Bone marrow (tissue), 2 donors: Measurements from ENCODE around the gene SLC6A9.

Source experiments
- DNase-seq, 2 donors: peaks; one replicate each; lab custom pipeline; 2025; lab: John Stamatoyannopoulos, UW

The SLC6A9 gene

DNA sequence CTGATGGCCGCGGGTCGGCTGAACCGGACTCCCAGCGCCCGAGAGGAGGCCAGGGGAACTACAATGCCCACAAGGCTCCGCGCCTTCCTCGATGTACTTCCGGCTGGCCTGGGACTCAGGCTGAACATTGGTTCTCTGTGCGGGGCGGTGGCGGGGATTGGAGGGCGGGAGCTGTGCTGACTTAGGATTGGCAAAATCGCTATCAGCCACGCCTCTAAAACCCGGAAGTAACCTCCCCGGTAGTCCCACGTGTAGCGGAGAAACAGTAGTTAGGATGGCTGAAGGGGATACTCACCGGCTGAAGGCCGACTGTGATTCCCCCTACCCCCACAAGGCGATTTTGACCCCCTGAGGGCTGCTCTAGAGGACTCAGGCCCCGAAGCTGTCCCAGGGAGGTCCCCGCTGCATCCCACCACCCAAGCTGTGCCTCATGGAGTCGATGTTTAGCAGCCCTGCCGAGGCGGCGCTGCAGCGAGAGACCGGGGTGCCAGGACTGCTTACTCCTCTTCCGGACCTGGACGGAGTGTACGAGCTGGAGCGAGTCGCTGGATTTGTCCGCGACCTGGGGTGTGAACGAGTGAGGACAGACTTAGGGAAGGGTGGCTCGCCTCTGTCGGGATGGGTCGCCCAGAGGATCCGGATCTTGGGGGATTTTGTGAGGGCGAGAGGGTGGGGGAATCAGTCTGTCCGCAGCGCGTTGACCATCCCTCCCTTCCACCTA lies 61.4 kb downstream of the SLC6A9 start, which contains the start of gene DPH2:
TSS of gene DPH2 (plus strand) at position 265 of the 721 bp plus-strand sequence. CDS start at position 431, 166 bp downstream.
- peak; percentile 73 to 95 for DNase-seq

DNA sequence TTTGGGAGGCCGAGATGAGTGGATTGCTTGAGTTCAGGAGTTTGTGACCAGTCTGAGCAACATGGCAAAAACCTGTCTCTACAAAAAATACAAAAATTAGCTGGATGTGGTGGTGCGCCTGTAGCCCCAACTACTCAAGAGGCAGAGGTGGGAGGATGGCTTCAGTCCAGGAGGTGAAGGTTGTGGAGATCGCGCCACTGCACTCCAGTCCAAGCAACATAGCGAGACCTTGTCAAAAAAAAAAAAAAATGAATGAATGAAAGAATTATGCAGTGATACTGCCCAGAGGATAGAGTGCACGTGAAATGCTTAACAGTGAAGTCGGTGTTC lies 61.9 kb downstream of the SLC6A9 start:
- no peak for DNase-seq

DNA sequence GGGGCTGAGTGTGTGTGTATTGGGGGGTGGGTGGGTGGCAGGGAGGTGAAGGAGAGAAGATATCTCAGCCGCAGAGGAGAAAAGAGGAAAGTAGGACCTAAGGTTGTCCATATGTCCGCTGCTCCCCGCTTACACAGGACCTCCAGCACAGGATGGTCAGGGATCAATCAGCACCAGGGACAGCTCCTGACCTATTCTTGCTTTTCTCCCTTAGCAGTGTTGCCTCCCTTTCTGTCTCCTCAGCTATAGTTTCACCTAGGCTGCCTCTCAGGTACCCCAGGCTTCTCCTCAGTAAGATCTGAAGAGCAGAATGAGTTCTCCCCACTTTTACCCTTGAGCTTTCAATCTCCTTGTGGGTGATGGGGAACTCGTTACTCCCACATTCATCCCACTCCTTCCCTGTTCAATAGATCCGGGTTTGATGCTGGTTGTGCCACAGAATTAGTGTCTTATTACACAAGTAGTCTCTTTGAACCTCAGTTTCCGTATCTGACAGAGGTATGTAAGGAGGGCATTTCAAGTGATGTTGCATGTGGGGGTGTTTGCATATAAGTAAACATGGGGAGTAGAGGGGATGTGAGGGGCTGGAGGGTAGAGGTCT lies 62.8 kb downstream of the SLC6A9 start:
- no peak for DNase-seq

- no peak for DNase-seq
These were observed 65.9 kb downstream of the SLC6A9 start for GRCh38 chr1:43965316-43965715.

DNA sequence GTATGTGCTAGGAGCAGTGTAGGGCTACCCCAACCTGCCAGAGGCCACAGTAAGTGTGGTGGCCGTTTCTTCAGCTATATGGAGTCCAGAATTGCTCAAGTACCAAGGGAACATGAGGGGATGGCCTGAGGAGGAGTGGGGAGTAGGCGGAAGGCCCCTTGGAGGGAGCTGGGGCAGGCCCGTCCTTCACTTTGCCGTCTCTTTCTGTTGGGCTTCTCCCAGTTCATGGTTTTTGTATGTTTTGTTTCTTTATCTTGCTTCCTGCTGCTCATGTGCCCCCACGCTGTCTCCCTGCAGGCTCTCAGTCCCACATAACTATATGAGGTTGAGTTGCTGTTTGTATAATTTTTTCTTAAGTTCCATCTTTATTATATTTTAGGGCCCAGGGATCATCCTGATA lies 67.4 kb downstream of the SLC6A9 start:
- DNase-seq = no peak

- no peak for DNase-seq
These were observed 68.3 kb downstream of the SLC6A9 start for GRCh38 chr1:43963006-43963405.

GRCh38 chr1:43962324-43962723 lies 68.9 kb downstream of the SLC6A9 start:
- DNase-seq = no peak

DNA sequence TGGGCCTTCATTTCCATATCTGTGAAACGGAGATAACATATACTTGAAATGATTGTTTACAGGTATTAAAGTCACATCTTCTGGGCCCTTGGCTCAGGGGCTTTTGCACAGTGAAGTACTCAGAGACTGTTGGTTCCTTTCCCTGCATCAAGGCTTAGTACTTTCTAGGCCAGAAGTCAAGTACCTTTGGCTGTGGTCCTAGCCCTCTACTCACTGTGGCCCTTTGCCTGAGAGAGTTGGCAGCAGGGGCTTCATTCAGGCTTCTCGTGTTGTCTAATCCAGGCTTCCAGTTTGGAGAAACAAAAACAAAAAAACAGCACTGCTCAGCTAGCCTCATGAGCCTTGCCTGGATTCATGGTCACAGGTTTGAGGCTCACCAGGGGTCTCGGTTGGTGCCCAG lies 69.6 kb downstream of the SLC6A9 start:
- no peak for DNase-seq

DNA sequence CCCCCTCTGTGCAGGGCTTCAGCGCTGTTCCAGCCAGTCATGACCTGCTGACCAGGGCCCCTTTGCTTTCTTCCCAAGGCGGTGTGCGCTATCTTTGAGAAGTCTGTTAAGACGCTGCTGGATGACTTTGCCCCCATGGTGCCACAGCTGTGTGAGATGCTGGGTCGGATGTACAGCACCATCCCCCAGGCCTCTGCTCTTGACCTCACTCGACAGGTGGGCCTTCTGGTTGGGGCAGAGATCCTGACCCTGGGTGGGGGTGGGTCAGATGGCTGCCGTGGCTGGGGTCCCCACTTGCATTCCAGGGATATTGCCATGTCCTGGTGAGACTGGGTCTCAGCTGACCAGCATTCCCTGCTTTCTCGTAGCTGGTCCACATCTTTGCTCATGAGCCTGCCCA lies 70.5 kb downstream of the SLC6A9 start:
- DNase-seq = no peak

DNA sequence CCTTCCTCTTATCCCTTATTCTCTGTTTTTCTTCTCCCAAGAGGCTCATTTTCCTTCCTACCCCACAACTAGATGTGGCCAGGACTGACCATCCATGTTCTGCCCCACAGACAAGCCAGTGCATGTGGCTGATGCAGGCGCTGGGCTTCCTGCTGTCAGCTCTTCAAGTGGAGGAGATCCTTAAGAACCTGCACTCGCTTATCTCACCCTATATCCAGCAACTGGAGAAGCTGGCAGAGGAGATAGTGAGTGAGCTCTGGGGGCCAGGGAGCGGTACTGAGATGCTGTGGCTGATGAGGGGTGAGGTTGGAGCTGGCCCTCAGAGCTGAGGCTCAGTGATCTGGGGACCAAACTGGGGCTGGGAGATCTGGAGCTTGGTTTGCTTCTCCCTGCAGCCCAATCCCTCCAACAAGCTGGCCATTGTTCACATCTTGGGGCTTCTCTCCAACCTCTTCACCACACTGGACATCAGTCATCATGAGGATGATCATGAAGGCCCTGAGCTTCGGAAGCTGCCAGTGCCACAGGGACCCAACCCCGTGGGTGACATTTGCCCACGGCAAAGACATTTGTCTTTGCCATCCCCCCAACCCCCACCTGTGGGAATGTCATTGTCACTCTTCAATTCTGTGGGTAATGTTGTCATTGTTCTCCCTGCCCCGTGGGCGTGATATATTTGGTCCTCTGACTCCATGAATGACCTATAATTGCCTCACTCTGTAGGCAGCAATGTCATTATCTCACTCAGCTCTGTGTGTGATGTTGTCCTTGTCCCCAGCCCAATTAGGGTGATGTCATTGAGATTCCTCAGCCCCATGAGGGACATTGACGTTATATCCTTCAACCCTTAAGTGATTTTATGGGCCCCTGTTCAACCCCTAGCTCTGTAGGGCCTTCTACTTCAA lies 72.7 kb downstream of the SLC6A9 start:
- no peak for DNase-seq

GRCh38 chr1:43957407-43958040 lies 73.7 kb downstream of the SLC6A9 start:
- no peak for DNase-seq

GRCh38 chr1:43956234-43956633 lies 75.0 kb downstream of the SLC6A9 start:
- DNase-seq = no peak

DNA sequence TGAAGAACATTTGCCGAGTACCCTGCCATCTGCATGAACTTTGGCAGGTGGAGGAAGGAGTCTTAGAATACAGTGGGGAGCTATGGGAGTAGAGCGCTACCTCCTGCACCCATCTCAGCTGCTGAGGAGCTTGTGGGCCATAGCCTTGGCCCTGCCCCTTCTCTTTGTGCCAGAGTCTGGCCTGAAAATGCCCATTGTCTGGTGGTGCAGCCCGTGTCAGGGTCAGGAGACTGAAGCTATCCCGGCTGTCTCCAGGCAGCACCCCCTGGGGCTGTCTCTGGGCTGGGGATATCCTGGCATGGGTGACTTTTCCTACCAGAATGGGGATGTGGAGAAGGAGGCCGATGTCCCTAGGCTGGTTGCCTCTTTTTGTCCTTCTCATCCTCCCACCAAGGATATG lies 77.2 kb downstream of the SLC6A9 start:
- DNase-seq = no peak

- no peak for DNase-seq
These were observed 77.9 kb downstream of the SLC6A9 start for GRCh38 chr1:43953361-43953760.

DNA sequence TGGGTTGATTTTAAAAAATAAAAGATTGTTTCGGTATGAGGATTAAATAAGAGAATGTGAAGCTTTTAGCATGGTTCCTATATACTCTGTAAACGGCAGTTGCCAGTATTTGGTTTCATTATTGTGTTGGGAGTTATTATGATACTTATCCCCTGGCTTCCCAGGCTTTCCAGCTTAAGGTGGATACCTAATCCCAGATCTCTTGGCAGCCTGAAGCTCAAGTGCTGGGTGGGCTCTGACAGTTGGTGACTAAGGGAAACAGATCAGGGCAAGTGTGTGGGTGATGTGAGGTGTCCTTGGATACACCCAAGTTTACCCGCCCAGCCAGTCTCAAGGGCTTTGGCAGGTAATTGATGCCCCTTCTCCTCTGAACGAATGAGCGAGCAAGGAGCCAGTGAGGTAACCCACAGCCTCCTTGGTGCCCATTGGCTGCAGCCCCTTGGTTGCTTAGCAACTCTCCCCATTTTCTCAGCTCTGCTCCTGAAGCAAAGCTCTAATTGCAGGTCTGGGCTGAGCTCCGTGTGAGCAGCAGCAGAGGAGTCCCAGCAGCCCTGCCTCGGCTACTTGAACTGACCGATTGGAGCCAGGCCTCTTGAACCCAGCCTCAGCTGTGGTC lies 78.4 kb downstream of the SLC6A9 start:
- DNase-seq = no peak

- DNase-seq = no peak
These were observed 80.0 kb downstream of the SLC6A9 start for GRCh38 chr1:43951021-43951985.

DNA sequence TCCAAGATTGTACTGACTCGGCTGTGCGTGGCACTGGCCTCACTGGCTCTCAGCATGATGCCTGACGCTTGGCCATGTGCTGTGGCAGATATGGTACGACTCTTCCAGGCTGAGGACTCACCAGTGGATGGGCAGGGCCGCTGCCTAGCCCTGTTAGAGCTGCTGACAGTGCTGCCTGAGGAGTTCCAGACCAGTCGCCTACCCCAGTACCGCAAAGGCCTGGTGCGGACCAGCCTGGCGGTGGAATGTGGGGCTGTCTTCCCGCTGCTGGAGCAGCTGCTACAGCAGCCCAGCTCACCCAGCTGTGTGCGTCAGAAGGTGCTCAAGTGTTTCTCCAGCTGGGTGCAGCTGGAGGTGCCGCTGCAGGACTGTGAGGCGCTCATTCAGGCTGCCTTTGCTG lies 81.6 kb downstream of the SLC6A9 start:
- no peak for DNase-seq

DNA sequence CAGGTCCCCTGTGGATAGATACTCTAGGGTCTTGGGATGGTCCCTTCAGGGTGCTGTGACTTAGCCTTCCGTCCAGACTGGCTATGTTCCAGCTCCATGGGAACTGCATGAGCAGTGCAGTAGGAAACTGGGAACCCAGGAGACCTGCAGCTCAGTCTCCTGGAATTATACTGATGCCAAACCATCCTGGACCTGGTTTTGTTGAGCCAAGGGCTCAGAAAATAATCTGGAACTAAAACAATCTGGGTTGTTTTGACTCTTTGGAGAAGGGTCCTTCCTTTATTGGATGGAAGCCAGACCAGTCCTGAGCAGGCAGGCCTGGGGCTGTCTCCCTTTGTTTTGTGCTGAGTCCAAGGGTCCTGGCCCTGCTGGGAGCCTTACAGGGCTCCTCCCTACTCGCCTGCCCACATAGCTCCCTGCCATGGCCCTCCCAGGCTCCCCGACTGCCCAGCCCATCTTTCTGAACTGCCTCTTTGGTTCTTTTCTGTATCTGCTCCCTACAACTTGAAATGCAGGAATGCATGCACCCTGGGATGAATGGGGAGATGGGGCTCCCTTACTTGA lies 83.3 kb downstream of the SLC6A9 start:
- no peak for DNase-seq

DNA sequence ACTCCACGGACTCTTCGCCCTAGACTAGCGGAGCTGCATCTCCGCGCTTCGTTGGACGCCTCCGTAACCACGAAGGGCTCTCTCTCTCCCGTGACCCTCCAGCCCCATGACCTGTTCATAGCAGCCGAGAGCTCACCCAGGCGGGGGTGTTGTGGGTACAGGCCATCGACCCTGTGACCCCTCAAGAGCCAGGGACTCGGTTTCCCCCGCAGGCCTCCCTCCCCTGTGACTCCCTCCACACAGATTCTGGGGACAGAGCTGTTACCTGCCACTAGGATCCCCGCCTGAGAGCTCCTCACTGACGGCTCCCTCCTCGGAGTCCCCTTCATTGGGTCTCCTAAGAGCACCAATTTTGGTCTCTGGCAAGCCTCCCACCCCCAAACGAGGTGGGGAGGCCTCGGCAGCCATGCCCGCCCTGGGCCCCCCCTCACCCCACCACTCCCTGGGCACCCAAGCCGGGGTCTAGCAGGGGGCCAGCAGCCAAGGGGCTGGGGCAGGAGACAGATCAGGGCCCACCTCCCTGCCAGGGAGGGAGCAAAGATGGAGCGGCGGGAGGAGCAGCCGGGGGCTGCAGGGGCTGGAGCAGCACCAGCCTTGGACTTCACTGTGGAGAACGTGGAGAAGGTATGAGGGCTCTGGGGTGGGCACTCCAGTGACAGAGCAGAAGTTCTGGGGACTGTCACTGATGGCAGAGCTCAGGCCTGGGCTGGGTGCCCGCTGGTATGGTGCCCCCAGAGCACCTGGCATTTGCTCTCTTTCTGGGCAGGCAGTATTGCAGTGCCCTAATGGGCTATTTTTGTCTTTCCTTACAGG lies 84.0 kb downstream of the SLC6A9 start:
- DNase-seq = no peak
